HepG2 (cell line): ENCODE data around the gene PPP1R15B. TPM values are rescaled to one million over a fixed set of nuclear protein-coding genes. Genes with fewer than 3 reads are reported as not detected.
A peak's percentile ranks its signal among the peaks of the same experiment; 100 is the strongest.

Experiments
- BHLHE40 ChIP-seq: IDR thresholded peaks from 2 replicates; pipeline ENCODE4 v1.6.1; 2011; ENCODE audit warnings: low read length, improper control_type of control experiment
- GATAD2A ChIP-seq: IDR thresholded peaks from 2 replicates; pipeline ENCODE4 v1.6.1; 2016
- HNF4G ChIP-seq, 2 experiments: sonication (generic) in 1 of 2; formaldehyde crosslinking in 1 of 2; IDR thresholded peaks; 2 replicates each; pipeline versions ENCODE4 v1.4.0 to v1.6.1; 2011 to 2020; ENCODE audit warnings: borderline replicate concordance in 2 of 2, low read depth in 2 of 2, mild to moderate bottlenecking in 2 of 2, low read length in 1 of 2, missing genetic modification reagents in 1 of 2, moderate library complexity in 1 of 2
- IRF2 ChIP-seq: IDR thresholded peaks from 2 replicates; pipeline ENCODE4 v1.6.1; 2018; ENCODE audit warnings: missing genetic modification reagents, missing compliant biosample characterization
- MXI1 ChIP-seq: IDR thresholded peaks from 3 replicates; pipeline ENCODE4 v1.6.1; 2012; ENCODE audit warnings: low read depth, low read length, inconsistent platforms, borderline replicate concordance
- MYC ChIP-seq: sonication (generic); formaldehyde crosslinking; IDR thresholded peaks from 2 replicates; pipeline ENCODE4 v1.9.0; 2021; ENCODE audit warnings: missing genetic modification reagents, borderline replicate concordance
- SALL2 ChIP-seq: sonication (generic); formaldehyde crosslinking; IDR thresholded peaks from 2 replicates; pipeline ENCODE4 v1.8.1; 2023; ENCODE audit warnings: mild to moderate bottlenecking, missing genetic modification reagents, inconsistent platforms
- TBX2 ChIP-seq: sonication (generic); formaldehyde crosslinking; IDR thresholded peaks from 2 replicates; pipeline ENCODE4 v1.5.0; 2020; ENCODE audit warnings: missing genetic modification reagents, mild to moderate bottlenecking, borderline replicate concordance
- ZBTB4 ChIP-seq: sonication (generic); formaldehyde crosslinking; IDR thresholded peaks from 2 replicates; pipeline ENCODE4 v1.4.0; 2020; ENCODE audit warnings: missing genetic modification reagents, mild to moderate bottlenecking, borderline replicate concordance
- ZFY ChIP-seq: sonication (generic); formaldehyde crosslinking; IDR thresholded peaks from 2 replicates; pipeline ENCODE4 v1.4.0; 2020; ENCODE audit warnings: missing genetic modification reagents
- ZKSCAN1 ChIP-seq: fragments of 150-350 bp; IDR thresholded peaks from 2 replicates; pipeline ENCODE4 v1.6.1; 2014; ENCODE audit warnings: low read length
- ZNF121 ChIP-seq: sonication (generic); formaldehyde crosslinking; IDR thresholded peaks from 2 replicates; pipeline ENCODE4 v1.5.0; 2020; ENCODE audit warnings: mild to moderate bottlenecking, missing genetic modification reagents
- ZNF17 ChIP-seq: sonication (generic); formaldehyde crosslinking; IDR thresholded peaks from 2 replicates; pipeline ENCODE4 v1.5.0; 2020; ENCODE audit warnings: mild to moderate bottlenecking, missing genetic modification reagents
- ZNF333 ChIP-seq: sonication (generic); formaldehyde crosslinking; IDR thresholded peaks from 2 replicates; pipeline ENCODE4 v1.4.0; 2020; ENCODE audit warnings: mild to moderate bottlenecking, missing genetic modification reagents, borderline replicate concordance
- ZNF510 ChIP-seq: sonication (generic); formaldehyde crosslinking; IDR thresholded peaks from 2 replicates; pipeline ENCODE4 v1.4.0; 2020; ENCODE audit warnings: low read depth, mild to moderate bottlenecking, missing genetic modification reagents
- polyA plus RNA-seq, 8 experiments: library from polyadenylated mRNA; depleted of rRNA in 3 of 8; stranded (reverse) in 7 of 8; unstranded in 1 of 8; fragments of >200 nt; fragmentation: Illumina TruSeq in 4 of 8; extraction: Trizol in 4 of 8; gene quantifications; 2 replicates each; pipeline versions ENCODE4 v1.2.1 to v1.2.3, GENCODE V29; 2011 to 2016; ENCODE audit warnings: low read depth in 4 of 8, missing spikeins in 1 of 8, mixed read lengths in 1 of 8; ENCODE audit not compliant: insufficient read depth in 1 of 8
- total RNA-seq, 5 experiments: library from RNA; depleted of rRNA; stranded (reverse); fragments of >200 nt; fragmentation: Illumina TruSeq; extraction: Trizol; gene quantifications; 2 replicates each; pipeline ENCODE4 v1.2.3, GENCODE V29; 2016; ENCODE audit warnings: low read depth in 1 of 5
- TF ChIP-seq, protein P1 (sequence below): sonication (generic); formaldehyde crosslinking; IDR thresholded peaks from 2 replicates; pipeline ENCODE4 v1.5.0; 2020; ENCODE audit warnings: missing genetic modification reagents
- TF ChIP-seq, protein P2 (sequence below): sonication (generic); formaldehyde crosslinking; IDR thresholded peaks from 2 replicates; pipeline ENCODE4 v1.4.0; 2020; ENCODE audit warnings: missing genetic modification reagents
- TF ChIP-seq, protein P3 (sequence below): IDR thresholded peaks from 2 replicates; pipeline ENCODE4 v1.6.1; 2016
- TF ChIP-seq, protein P4 (sequence below): IDR thresholded peaks from 2 replicates; pipeline ENCODE4 v1.6.1; 2016; ENCODE audit warnings: missing compliant biosample characterization, missing genetic modification reagents, borderline replicate concordance
- TF ChIP-seq, protein P5 (sequence below): sonication (generic); formaldehyde crosslinking; IDR thresholded peaks from 2 replicates; pipeline ENCODE4 v1.4.0; 2020; ENCODE audit warnings: mild to moderate bottlenecking, missing genetic modification reagents

The PPP1R15B gene
- total and polyA plus RNA-seq, 2 of the 13 experiments (the other 11 are each of a cell fraction or from before 2014, with no cell fraction given): 13.4 to 23.8 TPM

DNA sequence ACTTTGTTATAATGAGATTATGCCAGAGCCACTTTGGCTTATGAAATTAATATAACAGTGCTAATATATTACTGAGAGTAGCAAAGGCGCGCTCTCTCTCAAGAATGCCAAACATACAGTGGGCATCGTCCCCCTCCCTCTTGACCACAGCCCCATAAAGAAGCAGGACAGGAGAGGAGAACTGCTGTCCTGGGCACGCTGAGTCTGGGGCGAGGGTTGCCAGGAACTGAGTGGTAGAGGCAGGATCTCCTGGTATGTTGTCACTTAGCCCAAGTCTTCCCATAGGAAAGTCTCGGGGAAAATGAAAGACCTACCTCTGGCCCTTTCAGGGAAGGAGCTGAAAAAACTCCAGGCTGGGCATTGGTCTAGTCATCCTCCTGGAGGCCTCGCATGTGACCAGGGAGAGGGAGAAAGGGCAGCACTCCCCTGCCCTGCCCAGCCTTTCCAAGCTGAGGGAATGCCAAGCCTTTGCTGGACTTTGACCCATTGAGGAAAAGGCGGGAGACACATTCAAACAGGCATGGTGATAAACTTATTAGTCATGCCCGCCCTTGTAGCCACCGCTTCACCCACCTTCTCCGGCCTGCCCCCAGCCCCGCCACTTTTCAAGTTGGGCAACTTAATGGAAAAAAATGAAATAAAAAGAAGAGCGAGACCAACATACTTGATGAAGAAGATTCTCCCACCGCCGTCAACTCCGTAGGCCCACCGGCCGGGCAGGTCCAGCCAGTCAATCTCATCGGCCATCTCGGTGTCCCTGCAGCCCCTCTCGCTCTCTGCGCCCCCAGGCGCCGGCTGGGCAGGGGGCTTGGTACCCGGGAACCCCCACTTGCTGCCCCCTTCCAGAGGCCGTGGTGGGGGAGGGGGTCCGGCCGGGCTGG lies 34.5 kb downstream of the PPP1R15B start (continued):
- TF ChIP-seq MYC (CRISPR knock-in tag): peak; percentile 19; the same call in 1 of the 2 replicates
- TF ChIP-seq, protein P1, sequence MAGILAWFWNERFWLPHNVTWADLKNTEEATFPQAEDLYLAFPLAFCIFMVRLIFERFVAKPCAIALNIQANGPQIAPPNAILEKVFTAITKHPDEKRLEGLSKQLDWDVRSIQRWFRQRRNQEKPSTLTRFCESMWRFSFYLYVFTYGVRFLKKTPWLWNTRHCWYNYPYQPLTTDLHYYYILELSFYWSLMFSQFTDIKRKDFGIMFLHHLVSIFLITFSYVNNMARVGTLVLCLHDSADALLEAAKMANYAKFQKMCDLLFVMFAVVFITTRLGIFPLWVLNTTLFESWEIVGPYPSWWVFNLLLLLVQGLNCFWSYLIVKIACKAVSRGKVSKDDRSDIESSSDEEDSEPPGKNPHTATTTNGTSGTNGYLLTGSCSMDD: no peak
- TF ChIP-seq, protein P2, sequence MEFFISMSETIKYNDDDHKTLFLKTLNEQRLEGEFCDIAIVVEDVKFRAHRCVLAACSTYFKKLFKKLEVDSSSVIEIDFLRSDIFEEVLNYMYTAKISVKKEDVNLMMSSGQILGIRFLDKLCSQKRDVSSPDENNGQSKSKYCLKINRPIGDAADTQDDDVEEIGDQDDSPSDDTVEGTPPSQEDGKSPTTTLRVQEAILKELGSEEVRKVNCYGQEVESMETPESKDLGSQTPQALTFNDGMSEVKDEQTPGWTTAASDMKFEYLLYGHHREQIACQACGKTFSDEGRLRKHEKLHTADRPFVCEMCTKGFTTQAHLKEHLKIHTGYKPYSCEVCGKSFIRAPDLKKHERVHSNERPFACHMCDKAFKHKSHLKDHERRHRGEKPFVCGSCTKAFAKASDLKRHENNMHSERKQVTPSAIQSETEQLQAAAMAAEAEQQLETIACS (CRISPR knock-in tag): no peak
- no peak for TF ChIP-seq ZBTB4 (CRISPR knock-in tag)
- TF ChIP-seq ZNF510 (CRISPR knock-in tag): 0 out of 2 replicates have a peak, but pooled peaks have one; percentile 32
- TF ChIP-seq TBX2 (CRISPR knock-in tag): peak; percentile 2; the same call in 1 of the 2 replicates
- TF ChIP-seq ZNF17 (CRISPR knock-in tag): no peak
- TF ChIP-seq ZKSCAN1: no peak
- peak; percentile 42; the same call in 1 of the 2 replicates for TF ChIP-seq HNF4G (IDR thresholded peaks at IDR 0.05; ENCODE audit: borderline replicate concordance, low read depth, low read length)
- no peak; the same call in 1 of the 2 replicates for TF ChIP-seq HNF4G (CRISPR knock-in tag; IDR thresholded peaks at IDR 0.05; ENCODE audit: borderline replicate concordance, low read depth)
- no peak for TF ChIP-seq IRF2 (CRISPR knock-in tag)
- no peak for TF ChIP-seq SALL2 (CRISPR knock-in tag)
- peak; percentile 71; the same call in 1 of the 2 replicates for TF ChIP-seq ZNF121 (CRISPR knock-in tag)
- peak; percentile 89; the same call in 2 of the 3 replicates for TF ChIP-seq MXI1
- 0 out of 2 replicates have a peak, but pooled peaks have one; percentile 42 for TF ChIP-seq BHLHE40
- TF ChIP-seq GATAD2A: peak; percentile 53
- TF ChIP-seq, protein P3, sequence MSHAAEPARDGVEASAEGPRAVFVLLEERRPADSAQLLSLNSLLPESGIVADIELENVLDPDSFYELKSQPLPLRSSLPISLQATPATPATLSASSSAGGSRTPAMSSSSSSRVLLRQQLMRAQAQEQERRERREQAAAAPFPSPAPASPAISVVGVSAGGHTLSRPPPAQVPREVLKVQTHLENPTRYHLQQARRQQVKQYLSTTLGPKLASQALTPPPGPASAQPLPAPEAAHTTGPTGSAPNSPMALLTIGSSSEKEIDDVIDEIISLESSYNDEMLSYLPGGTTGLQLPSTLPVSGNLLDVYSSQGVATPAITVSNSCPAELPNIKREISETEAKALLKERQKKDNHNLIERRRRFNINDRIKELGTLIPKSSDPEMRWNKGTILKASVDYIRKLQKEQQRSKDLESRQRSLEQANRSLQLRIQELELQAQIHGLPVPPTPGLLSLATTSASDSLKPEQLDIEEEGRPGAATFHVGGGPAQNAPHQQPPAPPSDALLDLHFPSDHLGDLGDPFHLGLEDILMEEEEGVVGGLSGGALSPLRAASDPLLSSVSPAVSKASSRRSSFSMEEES: peak; percentile 60
- TF ChIP-seq, protein P4, sequence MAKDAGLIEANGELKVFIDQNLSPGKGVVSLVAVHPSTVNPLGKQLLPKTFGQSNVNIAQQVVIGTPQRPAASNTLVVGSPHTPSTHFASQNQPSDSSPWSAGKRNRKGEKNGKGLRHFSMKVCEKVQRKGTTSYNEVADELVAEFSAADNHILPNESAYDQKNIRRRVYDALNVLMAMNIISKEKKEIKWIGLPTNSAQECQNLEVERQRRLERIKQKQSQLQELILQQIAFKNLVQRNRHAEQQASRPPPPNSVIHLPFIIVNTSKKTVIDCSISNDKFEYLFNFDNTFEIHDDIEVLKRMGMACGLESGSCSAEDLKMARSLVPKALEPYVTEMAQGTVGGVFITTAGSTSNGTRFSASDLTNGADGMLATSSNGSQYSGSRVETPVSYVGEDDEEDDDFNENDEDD (CRISPR knock-in tag): peak; percentile 95
- no peak for TF ChIP-seq ZFY
- TF ChIP-seq, protein P5, sequence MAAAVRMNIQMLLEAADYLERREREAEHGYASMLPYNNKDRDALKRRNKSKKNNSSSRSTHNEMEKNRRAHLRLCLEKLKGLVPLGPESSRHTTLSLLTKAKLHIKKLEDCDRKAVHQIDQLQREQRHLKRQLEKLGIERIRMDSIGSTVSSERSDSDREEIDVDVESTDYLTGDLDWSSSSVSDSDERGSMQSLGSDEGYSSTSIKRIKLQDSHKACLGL (CRISPR knock-in tag): no peak
- no peak for TF ChIP-seq ZNF333 (CRISPR knock-in tag)
